Sigmoid colon (tissue), 4 donors: Measurements from ENCODE around the gene SYNE2.

Experiments
- POLR2A ChIP-seq, 2 donors: fragments of 450-650 bp; IDR thresholded peaks; one replicate each; pipeline ENCODE4 v1.6.1; 2016; ENCODE audit warnings: antibody characterized with exemption in 2 of 2, mild to moderate bottlenecking in 2 of 2, moderate library complexity in 2 of 2
- POLR2AphosphoS5 ChIP-seq, 4 donors: sonication (generic); formaldehyde crosslinking; IDR thresholded peaks; one replicate each; pipeline ENCODE4 v1.6.1; 2017; ENCODE audit warnings: antibody characterized with exemption in 4 of 4
- TF ChIP-seq, protein P1 (sequence below), 4 experiments: fragments of 450-650 bp in 3 of 4; fragments of 200-600 bp in 1 of 4; IDR thresholded peaks; one replicate each; pipeline ENCODE4 v1.5.1; 2016 to 2019; ENCODE audit warnings: antibody characterized with exemption in 4 of 4, mild to moderate bottlenecking in 3 of 4, moderate library complexity in 2 of 4

DNA sequence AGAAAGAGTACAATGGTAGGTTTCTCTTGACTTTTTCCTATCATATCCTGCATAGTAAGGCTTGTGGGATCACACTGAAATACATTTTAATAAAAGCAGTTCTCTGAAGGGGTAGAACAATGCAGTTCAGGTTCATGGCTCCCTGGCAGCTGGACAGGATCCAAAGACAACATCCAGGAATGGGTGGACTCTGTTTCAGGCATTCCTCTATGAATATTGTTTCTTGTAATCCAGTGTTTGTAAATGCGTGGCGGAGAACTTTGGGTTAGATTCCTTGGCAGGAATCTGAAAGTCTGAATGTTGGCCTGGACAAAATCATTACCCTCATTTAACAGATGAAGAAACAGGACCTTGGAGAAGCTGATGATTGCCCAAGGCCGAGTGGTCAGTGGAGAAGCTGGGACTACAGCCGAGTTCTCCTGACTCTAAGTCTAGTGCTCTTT lies 43.5 kb downstream of the SYNE2 start:
- TF ChIP-seq, protein P1, sequence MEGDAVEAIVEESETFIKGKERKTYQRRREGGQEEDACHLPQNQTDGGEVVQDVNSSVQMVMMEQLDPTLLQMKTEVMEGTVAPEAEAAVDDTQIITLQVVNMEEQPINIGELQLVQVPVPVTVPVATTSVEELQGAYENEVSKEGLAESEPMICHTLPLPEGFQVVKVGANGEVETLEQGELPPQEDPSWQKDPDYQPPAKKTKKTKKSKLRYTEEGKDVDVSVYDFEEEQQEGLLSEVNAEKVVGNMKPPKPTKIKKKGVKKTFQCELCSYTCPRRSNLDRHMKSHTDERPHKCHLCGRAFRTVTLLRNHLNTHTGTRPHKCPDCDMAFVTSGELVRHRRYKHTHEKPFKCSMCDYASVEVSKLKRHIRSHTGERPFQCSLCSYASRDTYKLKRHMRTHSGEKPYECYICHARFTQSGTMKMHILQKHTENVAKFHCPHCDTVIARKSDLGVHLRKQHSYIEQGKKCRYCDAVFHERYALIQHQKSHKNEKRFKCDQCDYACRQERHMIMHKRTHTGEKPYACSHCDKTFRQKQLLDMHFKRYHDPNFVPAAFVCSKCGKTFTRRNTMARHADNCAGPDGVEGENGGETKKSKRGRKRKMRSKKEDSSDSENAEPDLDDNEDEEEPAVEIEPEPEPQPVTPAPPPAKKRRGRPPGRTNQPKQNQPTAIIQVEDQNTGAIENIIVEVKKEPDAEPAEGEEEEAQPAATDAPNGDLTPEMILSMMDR (IDR thresholded peaks at IDR 0.05): no peak
- TF ChIP-seq POLR2A (IDR thresholded peaks at IDR 0.05) (no peak), POLR2AphosphoS5 (IDR thresholded peaks at IDR 0.05) (peak in 3 of 4 donors; percentile 22 to 58 (median 52))
